DMS53 (cell line): ENCODE data around the gene ANXA6.

Experiments
- DNase-seq: peaks from one replicate; lab custom pipeline; 2025; lab: John Stamatoyannopoulos, UW

ANXA6 gene

DNA sequence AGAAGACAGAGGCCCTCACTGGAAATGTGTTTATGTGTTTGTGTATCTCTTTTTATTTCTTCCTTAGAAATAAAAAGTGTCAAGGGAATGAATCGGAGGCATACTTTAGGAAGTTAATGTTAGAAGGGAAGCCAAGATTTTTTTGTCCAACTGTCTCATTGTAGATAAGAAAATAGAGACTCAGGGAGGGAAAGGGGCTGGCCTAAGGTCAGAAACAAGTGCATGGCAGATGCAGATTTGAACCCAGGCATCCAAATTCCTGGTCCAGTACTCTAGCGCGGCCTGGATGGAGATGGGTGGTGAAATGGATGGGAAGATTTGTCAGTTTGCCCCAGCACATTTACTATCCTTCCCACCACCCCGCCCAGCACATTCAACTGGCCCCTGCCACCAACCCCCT, 56.9 kb downstream of the ANXA6 start:
- no peak for DNase-seq

DNA sequence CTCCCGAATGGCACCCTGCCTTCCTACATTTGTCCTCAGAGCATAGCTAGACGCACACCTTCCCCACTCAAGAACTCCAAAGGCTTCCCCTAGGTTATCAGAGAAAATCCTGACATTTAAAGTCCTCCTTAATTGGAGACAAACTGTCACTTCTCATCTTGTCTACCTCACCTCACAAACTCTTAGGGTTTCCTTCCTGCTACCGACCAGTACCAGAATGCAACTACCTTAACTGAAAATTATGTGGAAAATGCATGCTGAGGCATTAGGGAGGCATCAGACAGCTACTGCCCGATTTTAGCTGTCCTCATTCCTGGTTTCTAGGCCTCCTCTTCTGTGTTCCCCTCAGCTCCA, 58.8 kb downstream of the ANXA6 start:
- DNase-seq = no peak

DNA sequence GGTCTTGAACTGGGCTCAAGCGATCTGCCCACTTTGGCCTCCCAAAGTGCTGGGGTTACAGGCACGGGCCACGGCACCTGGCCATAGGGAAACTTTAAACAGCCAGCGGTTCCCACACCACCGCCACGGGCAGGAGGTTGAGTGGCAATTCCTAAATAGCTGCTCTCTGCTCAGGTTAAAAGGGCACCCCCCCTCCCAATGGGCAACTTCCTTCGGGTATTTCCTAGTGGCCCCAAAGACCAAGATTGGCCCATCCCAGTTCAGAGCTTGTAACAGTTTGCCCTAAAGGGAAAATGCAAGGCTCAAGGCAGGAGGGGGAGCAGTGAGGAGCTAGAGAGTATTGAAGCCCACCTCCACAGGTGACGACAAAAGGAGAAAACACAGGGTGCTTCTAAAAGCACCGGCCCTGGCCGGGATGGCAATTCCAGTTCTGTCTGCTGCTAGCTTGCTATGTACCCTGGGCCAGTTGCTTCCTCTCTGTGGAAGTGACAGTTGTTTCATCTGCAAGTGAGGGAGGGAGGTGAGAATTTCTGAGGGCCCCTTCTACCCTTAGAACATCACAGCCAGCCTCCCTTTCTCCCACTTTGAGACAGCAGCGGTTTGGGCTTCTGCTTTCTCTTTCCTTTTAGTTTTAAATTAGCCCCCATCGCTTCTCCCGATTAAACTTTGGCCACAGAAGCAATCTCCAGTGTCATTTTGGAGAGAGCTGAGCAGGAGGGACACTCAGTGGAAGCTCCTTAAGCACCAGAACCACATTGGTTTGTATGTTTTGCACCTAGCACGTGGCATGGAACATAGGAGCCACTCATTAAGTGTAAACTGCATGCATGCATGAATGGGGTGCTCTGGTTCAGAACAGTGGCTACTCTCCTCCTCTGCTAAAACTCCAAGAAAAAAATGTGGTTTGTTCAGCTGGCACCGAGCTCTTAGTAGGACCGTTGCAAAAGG, 59.5 kb downstream of the ANXA6 start:
- no peak for DNase-seq

DNA sequence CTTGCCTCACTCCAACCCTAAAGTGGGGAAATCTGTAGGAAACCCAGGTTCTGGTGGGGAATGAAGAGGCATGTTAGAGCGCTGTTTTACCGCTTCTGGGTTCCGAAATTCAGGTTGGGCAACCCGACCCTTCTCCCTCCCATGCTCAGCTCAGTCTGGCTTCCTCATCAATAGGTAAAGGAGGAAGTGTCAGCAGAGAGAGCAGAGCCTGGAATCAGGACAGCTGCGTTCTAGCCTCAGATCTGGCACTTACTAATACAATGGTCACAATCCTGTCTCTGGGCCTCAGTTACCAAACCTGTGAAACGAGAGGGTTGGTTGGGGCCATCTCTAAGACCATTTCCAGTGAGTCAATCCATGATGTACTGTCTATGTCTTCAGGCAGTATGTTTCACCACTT, 60.5 kb downstream of the ANXA6 start:
- no peak for DNase-seq

DNA sequence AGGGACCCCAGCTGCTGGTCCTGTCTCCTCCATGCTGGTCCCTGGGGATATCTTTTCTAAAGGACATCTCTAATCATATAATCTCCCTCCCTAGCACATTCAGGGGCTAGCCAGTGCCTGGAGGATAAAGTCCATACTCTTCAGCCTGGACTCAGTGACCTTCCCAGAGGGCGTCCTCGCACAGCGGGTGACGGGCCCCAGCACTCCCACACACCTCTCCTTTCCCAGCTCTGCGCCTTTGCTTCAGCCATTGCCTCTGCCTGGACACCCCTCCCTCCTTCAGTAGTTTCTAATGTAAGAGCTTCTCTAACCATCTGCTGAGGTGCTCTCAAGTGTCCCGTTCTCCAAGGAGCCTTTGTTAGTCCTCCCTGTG, 61.6 kb downstream of the ANXA6 start:
- DNase-seq = no peak

DNA sequence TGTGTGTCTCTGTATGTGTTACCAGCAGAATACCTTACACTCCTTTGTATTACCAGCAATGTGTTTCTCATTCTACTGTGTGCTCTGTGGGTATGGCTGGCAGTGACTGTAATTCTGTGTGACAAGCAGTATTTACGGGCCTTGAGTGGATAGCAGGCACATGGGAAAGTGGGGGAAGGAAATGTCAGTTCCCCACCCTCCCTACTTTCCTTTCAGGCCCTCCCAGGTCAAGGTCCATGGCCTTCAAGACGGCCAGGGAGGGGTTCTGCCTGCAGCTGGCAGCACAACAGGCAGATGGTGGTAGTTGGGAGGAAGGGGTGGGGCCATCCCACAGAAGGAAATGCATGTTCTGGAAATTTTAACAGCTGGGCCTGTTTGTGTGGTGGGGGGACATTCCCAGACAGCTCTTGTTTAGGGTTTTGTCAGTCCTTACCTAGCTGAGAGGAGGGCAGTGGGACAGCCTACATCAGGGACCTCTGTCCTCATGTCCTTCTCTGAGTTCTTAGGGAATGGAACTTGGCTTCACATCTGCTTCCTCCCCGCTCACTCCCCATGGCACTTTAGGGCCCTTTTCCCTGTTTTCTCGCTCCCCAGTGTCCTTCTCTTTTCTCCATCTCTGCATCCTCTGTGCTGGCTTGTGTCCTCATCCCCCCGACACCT, 62.1 kb downstream of the ANXA6 start:
- peak; percentile 63 for DNase-seq

DNA sequence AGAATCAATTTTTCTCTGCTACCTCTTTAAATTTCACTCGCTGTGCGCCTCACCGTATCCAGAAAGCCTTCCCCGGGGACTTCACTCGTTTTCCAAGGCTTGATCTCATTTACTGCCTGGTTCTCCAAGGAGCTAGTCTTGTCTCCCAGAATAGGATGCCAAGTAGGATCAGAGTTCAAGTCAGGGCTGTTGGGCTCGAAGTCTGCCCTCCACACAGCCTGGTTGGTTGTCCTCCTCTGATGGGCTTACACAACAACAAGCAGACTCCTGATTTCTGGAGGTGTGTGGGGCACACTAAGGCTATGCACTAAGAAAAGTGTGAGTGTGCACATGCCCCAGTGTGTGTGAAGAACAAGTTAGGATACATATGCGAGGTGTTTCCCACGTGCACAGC, 62.7 kb downstream of the ANXA6 start:
- DNase-seq = no peak

DNA sequence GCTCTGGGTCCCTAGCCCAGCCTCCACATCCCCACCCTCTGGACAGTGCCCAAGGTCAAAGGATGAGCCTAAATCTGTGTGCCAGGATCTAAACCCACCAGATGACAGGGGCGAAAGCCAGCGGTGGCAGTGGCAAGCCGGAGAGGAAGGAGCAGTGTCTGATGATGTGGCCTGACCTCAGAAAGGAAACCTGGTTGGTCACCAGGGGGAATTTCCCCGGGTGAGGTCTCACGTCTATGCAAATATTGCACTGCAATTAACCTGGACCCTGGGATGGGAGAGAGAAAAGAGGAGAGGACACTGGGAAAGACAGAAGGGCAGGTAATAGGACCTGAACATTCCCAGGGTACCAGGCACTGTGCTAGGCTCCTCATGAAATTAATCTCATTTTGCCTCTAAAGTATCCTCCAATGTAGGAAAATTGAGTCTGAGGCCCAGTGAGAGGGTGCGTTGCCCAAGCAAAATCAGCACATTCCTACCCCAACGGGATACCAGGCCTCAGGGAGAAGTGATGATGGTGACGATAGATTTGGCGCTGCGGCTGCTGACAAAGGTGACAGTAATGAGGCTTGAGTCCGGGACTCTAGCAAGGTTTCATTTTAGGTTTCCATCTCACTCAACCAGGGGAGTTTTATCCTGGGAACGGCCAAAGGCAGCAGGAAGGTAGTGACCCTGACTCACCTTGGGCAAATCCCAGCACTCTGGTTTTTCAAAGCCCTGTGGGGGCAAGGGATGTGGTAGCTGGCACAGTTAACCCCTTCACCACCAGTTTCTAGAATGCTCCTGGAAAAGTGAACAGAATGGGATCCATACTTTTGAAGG, 63.3 kb downstream of the ANXA6 start:
- DNase-seq = no peak

DNA sequence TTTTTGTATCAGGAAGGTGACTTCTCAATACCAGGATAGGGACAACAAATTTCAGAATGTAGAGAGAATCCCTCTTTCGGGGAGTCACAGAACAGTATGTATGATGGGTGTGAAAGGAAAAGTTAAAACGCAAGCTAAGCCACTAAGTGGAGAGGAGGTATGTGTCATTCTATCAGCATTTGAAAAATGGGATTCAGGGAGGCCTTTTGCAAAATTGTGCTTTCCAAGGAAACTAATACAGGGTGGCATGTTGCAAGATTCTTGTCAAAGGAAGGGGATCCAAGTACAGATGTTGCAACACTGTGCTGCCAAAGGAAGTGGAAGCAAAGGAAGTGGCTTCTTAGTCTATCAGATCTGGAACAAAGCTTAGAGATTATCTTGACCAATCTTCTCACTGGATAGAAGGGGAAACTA, 64.1 kb downstream of the ANXA6 start:
- DNase-seq = no peak

DNA sequence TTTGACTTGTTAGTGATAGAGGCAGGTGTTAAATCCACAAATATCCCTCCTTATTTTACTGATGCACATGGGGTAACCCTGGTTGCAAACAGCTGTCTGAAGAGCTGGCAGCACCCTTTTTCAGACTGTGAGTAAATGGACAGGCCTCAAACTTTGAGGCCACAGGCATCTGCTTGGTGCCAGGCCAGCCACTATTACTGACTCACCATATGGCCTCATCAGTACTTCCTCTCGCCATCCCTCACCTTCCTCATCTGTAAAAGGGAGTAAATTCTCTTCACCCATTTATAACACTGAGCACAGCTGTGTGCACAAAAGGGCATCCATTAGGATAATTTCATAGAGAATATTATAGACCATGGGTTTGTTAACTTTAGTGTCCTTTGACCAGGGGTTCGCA, 64.8 kb downstream of the ANXA6 start:
- DNase-seq = no peak

DNA sequence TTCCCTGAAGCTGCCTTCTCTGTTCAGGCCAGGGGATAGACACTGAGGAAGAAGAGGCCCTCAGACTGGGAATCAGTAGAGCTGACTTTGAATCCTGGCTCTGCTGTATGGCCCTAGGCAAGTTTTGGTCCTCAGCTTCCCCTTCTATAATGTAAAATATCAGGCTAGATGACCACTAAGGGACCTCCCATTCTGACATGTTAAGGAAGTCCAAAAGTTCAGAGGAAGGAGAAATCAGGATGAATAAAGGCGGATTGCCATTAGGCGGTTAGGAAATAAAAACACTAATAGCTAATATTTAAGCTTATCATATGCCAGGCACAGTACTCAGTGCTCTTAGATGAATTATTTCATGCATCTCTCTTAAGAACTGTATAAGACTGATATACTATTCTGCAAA, 67.9 kb downstream of the ANXA6 start:
- no peak for DNase-seq

DNA sequence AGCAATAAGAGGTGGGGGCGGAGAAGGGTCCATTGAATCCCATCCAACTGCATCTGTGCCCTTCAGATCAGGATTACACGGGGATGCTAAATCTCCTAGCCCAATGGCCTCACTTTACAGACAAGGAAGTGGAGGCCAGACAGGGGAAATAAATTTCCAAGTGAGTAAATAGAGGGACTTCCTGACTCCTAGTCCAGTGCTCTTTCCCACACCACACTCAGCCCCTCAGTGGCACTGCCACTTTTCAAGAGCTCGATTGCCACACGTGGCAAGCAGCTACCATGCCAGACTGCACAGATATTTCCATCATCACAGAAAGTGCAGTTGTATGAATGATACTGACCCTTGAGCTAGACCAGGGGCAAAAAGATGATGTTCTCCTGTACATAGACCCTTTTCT, 68.6 kb downstream of the ANXA6 start:
- no peak for DNase-seq

DNA sequence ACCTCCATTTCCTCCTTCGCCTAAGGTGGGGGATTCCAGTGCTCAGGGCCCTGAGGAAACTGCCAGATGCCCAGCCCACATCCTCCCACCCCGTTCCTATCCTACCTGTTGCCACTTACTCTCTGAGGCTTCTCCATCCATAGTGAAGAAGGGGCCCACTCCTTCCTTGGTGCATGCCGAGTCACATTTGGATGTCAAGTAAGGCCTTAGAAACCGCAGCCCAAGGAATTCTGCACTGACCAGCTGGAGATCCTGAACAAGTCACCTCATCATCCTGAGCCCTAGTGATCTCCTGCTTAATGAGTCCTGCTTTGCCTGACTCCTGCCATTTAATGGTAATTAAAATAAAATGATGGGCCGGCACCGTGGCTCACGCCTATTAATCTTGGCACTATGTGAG, 70.1 kb downstream of the ANXA6 start:
- no peak for DNase-seq

DNA sequence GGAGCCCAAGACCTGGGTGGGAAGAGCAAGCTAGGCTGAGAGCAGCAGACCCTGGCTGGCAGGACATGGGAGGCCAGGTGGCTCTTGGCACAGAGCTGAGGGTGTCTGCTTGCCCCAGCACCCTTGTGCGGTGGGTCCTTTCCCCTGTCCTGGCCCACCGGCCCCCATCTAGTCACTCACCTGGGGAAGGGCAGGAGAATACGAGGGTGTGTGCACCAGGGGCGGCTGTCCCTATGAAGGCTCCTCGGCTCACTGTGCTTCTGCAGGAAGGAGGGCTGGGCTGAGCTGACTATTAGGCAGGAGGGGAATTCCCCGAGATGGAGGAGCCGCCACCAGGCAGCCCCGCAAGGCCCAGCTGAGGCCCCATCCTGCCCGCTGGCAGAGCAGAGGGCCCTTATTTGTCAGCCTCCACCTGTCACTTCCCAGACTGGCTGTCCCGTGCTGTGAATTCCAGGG, 70.6 kb downstream of the ANXA6 start:
- peak; percentile 47 for DNase-seq

DNA sequence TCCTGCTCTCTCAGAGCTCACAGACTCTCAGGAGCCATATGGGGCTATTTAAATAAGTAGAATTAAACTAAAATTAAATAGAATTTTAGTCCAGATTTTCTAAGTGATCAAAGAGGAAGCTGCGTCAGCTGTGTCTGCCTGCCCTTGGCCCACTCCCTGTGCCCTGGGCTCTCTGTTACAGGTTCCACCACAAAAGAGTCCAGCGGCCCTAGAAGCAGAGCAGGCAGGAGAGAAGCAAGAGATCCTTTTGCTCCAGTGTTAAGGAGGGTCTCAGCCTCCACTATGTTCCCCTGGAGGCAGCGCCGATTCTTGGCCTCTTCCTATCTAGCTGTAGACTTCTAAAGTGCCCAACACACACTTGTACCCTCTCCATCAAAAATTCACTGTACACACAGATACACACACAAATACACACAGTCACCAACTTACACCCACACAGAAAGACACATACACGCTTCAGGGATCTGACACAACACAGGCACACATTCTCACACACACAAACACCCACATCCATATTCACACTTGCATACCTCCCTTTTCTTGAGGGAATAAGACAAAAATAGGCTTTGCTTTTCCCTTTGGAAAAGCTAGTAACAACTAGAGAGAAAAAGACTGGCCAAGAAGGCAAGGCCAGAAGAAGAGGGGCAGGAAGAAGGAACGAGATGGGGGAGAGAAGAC, 71.2 kb downstream of the ANXA6 start:
- no peak for DNase-seq

DNA sequence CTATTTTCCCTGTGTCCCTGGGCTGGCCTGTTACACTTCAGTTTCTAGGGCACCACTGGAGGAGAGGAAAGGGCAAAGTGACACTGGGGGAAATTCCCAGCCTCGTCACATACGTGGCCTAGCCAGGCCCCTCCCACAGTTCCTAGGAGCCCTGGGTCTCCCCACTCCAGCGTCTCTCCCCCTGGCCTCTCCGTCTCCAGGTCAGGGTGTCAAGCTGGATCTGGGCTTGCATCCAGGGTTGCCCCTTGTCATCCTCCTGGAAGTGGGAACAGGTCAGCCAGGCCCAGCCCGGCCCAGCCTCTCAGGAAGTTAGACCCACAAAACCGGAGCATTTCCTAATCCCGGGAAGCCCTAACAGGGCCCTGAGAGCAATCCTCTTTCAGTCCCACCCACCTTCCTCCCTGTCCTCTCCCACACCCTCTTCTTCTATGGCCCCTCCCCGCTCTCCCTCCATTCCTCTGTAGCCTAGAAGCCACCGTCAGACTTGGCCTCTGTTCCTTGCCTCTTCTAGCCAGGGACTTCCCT, 72.0 kb downstream of the ANXA6 start:
- peak; percentile 21 for DNase-seq

DNA sequence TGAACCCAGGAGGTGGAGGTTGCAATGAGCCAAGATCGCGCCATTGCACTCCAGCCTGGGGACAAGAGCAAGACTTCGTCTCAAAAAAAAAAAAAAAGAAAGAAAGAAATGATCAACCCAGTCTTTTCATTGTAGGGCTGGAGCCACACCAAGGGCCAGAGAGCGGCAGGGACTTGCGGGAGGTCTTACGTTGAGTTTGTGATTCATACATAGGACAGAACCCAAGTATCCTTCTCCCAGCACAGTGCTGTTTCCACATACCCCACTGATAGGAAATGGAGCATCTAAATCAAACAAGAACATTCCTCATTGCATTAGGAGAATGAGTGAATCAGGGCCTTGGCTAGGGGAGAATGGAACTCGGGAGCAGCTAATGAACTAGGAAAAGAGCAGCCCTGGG, 73.2 kb downstream of the ANXA6 start:
- no peak for DNase-seq

DNA sequence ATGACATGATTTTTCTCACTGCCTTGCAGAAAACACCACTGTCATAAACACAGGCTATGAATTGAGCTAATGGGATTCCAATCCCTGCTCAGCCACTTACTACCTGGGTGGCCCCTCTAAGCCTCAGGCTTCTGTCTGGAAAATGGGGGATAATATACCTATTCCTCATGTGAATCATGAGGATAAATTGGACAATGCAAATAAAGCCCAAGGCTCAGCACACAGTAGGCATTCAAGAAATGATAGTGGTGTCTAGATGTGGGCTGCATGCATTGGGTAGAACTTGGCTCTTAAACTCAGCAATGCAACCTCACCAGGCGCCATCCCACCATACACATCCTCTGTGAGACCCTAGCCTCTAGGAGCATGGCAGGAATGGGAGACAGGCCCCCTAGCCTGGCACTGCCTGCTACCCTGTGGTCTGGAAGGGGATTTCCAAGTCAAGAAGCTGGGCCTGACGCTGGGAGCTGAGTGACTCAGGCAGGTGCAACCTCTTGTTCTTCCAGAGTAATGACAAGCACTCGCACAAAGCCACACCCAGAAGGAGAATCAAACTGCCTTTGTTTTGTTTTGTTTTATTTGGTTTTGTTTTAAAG, 74.4 kb downstream of the ANXA6 start:
- peak; percentile 85 for DNase-seq

DNA sequence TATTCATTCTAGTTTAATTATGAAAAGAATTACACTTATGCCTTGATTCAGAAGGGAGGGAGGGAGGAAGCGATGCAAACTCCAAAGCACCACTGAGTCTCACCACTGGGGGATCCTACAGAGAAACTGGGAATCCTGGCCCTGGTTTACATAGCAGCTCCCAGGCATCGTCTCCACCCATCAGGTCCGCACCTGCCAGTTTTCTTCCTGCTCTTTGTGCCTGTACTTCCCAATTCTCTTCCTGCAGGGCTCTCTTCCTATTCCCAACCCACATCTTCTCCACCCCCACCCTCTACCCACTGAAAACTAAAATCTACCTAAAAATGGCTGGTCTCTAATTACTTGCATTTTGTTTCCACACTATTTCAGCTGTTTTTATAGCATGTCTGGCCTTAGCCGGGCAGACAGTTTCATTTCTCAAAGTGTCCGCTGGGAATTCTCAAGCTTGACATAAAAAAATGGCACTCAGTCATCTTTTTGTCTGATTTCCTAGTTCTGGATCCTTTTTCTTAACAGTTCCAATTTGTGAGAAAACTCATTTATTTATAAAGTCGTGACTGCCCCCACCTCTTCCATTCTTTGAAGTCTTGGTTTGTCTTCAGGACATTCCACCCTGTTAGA, 75.2 kb downstream of the ANXA6 start:
- peak; percentile 66 for DNase-seq

DNA sequence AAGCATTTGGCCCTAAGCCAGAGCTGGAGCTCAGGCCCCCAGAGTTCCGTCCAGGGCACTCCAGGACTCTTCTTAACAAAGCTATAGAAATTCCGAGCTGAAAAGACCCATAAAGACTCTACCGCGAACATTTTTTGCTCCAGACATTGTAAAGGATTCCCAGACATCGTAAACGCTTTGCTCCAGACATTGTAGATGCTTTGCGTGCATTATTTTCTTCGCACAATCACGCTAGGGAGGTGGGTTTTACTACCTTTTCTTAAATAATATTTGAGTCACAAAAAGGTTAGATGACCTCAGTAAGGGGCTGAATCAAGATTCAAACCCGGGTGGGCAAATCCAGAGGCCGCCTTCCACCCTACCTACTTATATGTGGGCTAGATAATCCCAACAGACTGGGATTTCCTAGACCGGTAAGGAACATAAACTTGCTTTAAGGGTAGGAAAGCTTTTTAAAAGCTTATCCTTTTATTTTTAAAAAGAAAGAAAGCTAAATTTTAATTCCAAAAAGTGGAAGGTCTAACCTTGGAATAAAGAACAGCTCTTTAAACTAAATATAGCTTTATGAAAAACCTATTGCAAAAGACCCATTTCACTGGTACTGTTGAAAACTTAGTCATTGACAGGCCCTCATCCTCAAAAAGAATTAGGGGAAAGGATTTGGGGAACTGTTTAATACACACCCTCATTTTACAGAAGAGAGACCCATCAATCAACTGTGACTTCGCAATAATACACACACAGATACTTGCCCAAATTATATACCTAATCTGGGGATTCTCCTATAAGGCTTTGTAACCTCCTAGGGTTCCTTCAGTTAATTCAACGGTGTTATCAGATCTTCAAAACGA, 75.9 kb downstream of the ANXA6 start:
- no peak for DNase-seq
